AG04449 (cell line): ENCODE data around the gene ZNF793.

Source experiments
- CTCF ChIA-PET: fragments of 350-600 bp; formaldehyde crosslinking; extraction: SDS; loops from one replicate; lab custom pipeline; 2021; ENCODE audit warnings: antibody characterized with exemption; lab: Yijun Ruan, JAX
- POLR2A ChIA-PET: fragments of 400-600, 350-600 bp; formaldehyde crosslinking; extraction: SDS; loops from one replicate; lab custom pipeline; 2020; ENCODE audit warnings: antibody characterized with exemption, inconsistent platforms; lab: Yijun Ruan, JAX
- DNase-seq: peaks from one replicate; pipeline ENCODE4 v3.0.0-alpha.2; 2010; ENCODE audit warnings: low read depth, low spot score
- H3K4me3 ChIP-seq: 2 replicates; pipeline ENCODE4 v1.5.1; 2011; ENCODE audit warnings: low read depth, mild to moderate bottlenecking, control low read depth, low read length
- CTCF ChIP-seq: IDR thresholded peaks from one replicate; pipeline ENCODE4 v1.5.1; 2011; ENCODE audit warnings: mild to moderate bottlenecking, moderate library complexity, low read length, control low read depth, inconsistent platforms; ENCODE audit not compliant: insufficient read depth; ENCODE audit errors: missing control alignments

ZNF793 gene

GRCh38 chr19:37470216-37470615, 36.5 kb upstream of the ZNF793 start:
- ChIA-PET CTCF (no interaction called here), POLR2A (no interaction called here)
- no peak for TF ChIP-seq CTCF
- peak overlapping the region; percentile 99 for H3K4me3 ChIP-seq
- DNase-seq, result no peak

GRCh38 chr19:37472165-37472564, 34.6 kb upstream of the ZNF793 start:
- H3K4me3 ChIP-seq, result no peak overlapping the region
- CTCF ChIA-PET, result no interaction called here
- POLR2A ChIA-PET, result no interaction called here
- TF ChIP-seq CTCF, result no peak
- no peak for DNase-seq

GRCh38 chr19:37484406-37485168, 22.2 kb upstream of the ZNF793 start:
- no peak for TF ChIP-seq CTCF
- H3K4me3 ChIP-seq, result no peak overlapping the region
- POLR2A ChIA-PET, result no interaction called here
- CTCF ChIA-PET, result no interaction called here
- no peak for DNase-seq

GRCh38 chr19:37492213-37492612, 14.5 kb upstream of the ZNF793 start:
- TF ChIP-seq CTCF, result no peak
- H3K4me3 ChIP-seq, result no peak overlapping the region
- ChIA-PET CTCF (no interaction called here), POLR2A (no interaction called here)
- DNase-seq, result no peak

- ChIA-PET CTCF (no interaction called here), POLR2A (no interaction called here)
- H3K4me3 ChIP-seq, result peak overlapping the region; percentile 65
- no peak for TF ChIP-seq CTCF
- no peak for DNase-seq
Measured at GRCh38 chr19:37505958-37506386, 767 bp upstream of the ZNF793 start.

GRCh38 chr19:37507167-37507464, 377 bp downstream of the ZNF793 start:
- TF ChIP-seq CTCF, result no peak
- POLR2A ChIA-PET, result no interaction called here
- CTCF ChIA-PET, result no interaction called here
- no peak for DNase-seq
- H3K4me3 ChIP-seq, result peak overlapping the region; percentile 65
